KG1 (cell line): Measurements from ENCODE around the gene PPIF.
A peak's percentile ranks its signal among the peaks of the same experiment; 100 is the strongest.

ENCODE experiments used
- DNase-seq: peaks from one replicate; lab custom pipeline; 2025; lab: John Stamatoyannopoulos, UW

PPIF gene

DNA sequence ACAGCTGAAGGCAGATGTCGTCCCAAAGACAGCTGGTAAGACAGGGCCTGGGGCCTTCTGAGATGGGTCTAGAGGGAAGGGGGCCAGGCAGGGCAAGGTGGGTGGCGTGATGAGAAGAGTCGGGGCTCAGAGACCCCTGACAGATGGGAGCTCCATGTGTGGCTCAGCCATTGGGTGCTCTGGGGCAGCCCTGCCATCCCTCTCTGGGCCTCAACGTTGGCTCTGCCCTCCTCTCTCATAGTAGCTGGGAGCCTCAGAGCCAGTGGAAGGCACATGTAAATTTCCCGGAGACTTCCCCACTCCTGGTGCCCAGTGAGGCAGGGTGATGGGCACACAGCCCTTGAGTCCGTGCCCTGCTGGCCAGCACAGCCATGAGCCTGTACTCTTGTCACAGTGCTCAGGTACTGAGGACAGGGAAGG is 1.8 kb downstream of the PPIF start:
- no peak for DNase-seq

GRCh38 chr10:79349766-79350406 is 2.6 kb downstream of the PPIF start:
- DNase-seq = no peak

GRCh38 chr10:79350407-79351154 is 3.3 kb downstream of the PPIF start:
- no peak for DNase-seq

DNA sequence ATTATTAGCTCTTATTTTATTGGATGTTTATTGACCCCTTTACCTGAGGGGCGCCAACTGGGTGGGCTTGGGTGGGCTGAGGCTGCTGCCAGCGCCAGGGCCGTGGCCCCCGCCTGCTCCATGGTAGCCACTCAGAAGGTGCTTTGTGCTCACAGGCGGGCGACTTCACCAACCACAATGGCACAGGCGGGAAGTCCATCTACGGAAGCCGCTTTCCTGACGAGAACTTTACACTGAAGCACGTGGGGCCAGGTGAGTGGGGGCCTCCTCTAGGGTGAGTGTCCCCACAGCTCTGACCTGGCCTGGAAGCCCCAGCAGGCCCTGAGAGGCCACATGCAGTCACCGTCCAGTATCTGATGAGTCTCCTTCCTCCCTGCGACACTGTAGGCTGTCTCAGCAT is 4.1 kb downstream of the PPIF start:
- DNase-seq = no peak

GRCh38 chr10:79352035-79352877 is 5.0 kb downstream of the PPIF start:
- no peak for DNase-seq

DNA sequence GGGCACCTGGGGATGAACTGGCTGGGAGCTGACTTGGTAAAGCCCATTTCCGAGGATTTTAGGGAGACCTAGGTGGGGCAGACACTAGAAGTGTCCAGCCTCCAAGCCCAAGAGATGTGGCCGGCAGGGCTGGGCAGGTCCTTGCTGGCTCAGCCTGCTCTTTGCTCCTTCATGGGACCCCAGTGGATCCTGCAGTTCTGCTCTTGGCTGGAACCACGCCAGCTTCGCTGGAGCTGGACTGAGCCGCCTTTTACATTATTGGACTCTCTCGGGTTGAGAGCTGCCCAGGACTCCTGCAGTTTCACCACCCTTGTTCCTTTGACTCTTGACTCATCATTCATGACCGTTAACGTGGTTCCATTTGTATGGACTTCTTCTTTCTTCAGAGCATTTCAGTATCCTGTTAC is 5.7 kb downstream of the PPIF start:
- no peak for DNase-seq

GRCh38 chr10:79353726-79354125 is 6.5 kb downstream of the PPIF start:
- DNase-seq = no peak

DNA sequence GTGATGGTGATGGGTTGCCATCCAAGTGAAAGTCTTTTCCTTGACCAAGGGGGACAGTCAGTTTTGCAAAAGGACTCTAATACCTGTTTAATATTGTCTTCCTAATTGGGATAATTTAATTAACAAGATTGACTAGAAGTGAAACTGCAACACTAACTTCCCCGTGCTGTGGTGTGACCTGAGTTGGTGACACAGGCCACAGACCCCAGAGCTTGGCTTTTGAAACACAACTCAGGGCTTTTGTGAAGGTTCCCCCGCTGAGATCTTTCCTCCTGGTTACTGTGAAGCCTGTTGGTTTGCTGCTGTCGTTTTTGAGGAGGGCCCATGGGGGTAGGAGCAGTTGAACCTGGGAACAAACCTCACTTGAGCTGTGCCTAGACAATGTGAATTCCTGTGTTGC is 6.9 kb downstream of the PPIF start:
- no peak for DNase-seq

- DNase-seq = no peak
These were observed 7.3 kb downstream of the PPIF start for GRCh38 chr10:79354615-79355014.

- DNase-seq = no peak
These were observed 8.2 kb downstream of the PPIF start for GRCh38 chr10:79355420-79356017.

DNA sequence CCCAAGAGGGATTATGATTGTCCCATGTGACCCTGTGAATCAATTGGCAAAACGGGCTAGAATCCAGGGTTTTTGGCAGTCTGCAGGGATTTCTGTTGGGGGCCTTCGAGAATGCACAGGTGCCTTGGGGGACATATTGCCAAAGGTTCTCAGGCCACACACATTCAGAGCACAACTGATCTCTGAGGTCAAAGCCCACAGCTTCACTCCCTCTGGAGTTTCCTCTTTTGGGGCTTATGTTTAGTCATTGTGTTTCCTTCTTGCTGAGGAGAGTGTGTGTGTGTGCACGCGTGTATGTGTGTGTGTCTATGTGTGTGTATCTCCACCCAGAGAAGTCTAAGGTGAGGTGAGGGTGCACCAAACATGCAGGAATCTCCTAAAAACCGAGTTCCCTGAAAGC is 8.8 kb downstream of the PPIF start:
- DNase-seq = peak; percentile 68

- no peak for DNase-seq
These were observed 9.9 kb downstream of the PPIF start for GRCh38 chr10:79357180-79357579.

- no peak for DNase-seq
These were observed 11.5 kb downstream of the PPIF start for GRCh38 chr10:79358811-79359210.

- no peak for DNase-seq
These were observed 12.7 kb downstream of the PPIF start for GRCh38 chr10:79359816-79360498.

DNA sequence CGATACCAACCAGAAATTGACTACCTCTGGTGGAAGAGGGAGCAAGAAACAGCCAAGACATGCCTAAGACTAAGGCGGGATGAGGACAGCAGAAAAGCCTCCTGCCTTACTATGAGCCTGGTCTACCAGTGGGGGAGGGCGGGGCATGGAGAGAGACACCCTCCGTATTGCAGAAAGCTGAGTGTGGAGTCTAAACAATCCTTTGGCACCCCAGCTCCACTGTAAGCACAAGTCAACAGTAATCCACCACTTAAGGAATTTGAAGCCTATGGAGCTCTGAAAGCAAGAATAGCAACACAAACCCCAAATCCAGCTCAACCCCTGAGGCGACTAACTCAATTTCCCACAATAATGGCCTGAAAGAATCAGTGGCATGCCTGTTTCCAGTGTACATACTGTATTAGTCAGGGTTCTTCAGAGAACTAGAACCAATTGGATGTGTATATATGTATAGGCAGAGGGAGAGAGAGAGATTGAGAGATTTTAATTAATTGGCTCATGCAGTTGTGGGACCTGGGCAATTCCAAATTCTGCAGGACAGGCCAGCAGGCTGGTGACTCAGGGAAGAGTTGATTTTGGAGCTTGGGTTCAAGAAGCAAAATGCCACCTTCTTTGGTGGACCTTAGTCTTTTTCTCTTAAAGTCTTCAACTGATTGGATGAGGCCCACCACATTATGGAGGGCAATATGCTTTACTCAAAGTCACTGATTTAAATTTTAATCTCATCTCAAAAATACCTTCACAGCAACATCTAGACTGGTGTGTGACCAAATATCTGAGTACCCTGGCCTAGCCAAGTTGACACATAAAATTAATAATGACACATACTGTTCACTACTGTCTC is 13.5 kb downstream of the PPIF start:
- no peak for DNase-seq

DNA sequence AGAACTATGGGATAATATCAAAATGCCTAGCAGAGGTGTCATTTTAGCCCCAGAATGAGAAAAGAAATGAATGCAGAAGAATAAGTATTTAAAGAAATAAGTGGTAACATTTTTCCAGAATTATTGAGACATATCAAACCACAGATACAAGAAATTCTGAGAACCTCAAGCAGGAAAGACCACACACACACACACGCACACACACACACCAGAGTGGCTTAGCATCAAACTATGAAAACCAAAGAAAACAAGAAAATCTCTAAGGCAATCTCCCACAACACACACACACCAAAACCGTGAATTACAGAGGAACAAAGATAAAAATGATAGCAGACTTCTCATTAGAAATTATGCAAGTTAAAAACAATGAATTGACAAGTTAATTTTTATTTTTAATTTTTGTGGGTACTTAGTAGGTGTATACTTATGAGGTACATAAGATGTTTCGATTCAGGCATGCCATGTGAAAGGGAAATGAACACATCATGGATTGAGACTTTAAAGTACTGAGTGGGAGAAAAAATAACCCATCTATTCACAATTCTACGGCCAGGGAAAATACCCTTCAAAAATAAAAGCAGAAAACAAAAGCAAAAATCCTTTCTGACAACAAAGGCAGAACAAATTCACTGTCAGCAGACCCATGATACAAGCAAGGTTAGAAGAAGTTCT is 14.6 kb downstream of the PPIF start:
- no peak for DNase-seq

DNA sequence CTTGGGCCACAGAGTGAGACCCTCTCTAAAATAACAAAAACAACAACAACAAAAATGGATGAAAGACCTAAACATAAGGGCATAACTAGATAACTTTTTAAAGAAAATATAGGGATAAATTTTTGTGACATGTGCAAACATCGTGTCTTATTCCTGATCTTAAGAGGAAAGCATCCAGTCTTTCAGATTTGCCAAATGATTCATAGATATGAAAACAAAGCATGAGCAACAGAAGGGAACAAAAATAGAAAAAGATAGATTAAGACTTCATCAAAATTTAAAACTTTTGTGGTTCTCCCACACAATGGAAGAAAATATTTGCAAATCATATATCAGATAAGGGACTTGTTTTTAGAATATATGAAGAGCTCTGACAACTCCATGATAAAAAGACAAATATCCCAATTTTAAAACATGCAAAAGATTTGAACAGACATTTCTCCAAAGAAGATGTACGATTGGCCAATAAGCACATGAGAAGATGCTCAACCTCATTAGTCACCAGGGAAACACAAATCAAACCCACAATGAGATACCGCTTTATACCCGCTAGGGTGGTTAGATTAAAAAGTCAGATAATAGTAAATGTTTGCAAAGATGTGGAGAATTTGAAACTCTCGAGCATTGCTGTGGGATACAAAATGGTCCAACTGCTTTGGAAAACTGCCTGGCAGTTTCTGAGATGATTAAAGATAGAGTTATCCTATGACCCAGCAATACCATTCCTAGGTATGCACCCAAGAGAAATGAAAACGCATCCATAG is 20.3 kb downstream of the PPIF start:
- DNase-seq = no peak

GRCh38 chr10:79372871-79373270 is 25.6 kb downstream of the PPIF start:
- DNase-seq = no peak

GRCh38 chr10:79374312-79375191 is 27.3 kb downstream of the PPIF start:
- peak; percentile 35 for DNase-seq
